IPS-NIHi11 (cell line): Measurements from ENCODE around the gene CALML3.

Experiments
- DNase-seq: peaks from one replicate; pipeline ENCODE4 v3.0.0; 2012; ENCODE audit warnings: mixed read lengths, low spot score

Gene CALML3

DNA sequence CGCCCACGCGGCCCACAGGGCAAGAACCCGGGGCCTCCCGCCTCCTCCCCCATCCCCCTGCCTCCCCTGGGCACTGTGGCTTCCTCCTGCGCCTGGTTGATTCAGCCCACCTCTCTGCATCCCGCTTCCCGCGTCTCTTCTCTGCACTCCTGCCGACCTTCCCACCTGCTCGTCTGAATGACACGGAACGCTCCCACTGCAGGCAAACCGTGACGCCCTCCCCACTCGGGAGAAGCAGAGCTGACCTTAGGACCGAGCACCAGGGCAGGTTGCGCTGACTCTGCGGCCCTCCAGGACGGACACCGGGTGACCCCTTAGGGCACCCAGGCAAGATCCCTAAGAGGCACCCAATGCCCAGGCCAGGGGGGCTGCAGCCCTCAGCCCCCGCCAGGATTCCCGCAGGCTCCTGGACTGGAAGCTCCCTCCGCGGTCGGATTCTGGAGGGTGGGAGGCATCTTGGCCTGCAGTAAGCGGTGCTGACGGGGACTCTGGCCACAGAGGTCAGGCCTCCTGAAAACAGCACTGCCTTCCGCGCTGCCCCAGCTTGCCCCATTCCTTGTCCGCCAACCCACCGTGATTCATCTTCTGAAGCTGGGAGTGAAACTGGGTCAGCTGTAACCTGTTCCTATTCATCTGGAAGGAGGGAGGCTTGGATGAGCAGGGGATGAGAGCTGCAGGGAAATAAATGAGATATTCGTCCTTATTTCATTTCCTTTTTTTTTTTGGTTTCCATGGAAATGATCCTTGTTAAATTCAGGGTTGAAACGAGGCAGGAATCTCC lies 990 bp downstream of the CALML3 start:
- no peak for DNase-seq

DNA sequence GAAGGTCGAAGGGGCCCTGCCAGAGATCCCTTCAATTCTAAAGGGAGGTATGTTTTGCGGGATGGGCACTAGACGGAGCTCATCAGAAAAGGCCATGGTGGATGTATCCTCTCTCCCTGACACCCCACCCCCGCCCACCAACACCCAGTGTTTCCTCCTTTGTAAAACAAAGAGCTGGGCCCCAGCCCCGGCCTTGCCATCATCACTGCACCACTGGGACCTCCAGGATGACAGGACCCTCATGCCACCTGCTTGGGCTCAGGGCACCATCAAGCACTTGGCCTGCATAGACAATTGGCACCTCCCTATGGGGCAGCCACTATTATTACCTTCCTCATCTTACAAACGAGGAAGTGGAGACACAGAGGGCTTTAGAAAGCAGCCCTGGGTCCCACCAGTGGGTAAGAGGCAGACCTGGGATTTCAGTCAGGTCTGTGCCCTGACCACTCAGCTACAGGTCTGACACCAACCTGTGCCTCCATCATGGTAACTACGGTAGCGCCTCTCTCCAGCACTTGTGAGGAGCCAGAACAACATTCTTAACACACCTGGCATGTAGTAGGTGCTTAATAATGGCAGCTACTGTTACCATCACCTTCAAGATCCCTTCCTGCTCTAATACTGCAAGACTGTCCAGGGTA lies 2.0 kb downstream of the CALML3 start:
- DNase-seq: no peak

DNA sequence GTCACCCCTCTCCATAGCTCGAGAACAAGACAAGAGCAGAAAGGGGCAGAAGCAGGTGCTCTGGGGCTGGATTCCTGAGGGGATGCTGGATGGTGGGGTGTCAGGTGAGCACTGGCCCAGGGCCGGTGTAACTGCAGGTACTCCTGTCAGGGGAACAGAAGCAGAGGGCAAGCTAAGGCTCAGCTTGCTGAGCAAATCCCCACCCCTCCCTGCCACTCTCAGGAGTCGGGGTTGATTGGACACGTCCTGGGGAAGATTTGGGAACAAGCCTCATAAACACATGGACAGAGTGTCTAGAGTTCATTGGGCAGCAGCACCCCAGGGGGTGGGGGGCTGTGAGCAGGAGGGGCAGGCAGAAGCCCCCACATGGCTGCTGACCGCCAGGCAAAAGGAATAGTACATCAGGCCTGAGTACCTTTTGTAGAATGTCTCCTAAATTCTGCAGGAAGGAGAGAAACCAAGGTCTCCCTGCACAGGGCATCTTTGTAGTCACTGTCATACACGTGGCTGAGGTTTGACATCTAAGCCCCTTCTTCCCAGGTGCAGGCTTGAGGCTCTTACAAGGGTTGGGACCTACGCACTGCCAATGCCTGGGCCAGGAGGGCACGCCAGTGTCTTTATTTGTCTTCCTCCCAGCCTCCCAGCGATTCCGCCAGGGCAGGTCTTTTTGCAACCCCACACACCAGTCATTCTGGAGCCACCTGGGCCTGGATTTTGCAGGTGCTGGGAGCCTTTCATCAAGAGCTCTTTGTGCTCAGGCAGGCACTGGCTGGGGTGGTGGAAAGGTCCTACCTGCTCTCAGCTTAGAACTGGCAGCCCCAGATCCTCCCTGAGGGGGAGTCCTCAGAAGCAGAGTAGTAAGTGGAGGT lies 2.8 kb downstream of the CALML3 start:
- DNase-seq: no peak

DNA sequence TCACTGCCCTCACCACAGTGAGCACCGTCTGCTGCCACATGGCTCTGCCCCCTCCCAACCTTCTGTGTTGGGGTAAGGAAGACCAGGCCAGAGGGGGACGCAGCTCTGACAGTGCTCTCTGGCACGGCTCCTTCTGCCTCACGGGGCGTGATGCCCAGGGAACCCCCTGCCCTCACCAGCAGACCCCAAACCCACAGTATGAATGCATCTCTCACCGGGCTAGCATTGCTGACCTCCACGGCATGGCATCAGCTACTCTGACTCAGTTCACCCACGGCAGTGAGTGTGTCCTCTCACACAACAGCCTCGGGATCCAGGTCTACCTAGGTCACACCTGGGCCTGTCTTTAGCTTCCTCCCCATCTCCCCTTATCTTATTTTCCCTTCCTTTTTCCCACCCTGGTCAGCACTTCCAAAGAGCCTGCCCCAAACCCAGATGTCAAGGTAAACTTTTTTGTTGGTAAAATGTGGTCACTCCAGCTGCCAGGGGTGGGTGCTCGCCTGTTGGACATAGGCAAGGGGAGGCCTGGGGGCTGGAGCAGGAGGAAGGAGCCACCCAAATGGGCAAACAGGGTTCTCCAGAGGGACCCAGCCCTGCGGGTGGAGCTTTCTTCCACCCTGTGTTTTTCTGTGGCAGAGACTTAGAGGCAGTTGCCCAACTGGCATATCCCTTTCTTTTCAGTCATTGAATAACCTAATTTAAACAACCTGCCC lies 4.4 kb downstream of the CALML3 start:
- no peak for DNase-seq

DNA sequence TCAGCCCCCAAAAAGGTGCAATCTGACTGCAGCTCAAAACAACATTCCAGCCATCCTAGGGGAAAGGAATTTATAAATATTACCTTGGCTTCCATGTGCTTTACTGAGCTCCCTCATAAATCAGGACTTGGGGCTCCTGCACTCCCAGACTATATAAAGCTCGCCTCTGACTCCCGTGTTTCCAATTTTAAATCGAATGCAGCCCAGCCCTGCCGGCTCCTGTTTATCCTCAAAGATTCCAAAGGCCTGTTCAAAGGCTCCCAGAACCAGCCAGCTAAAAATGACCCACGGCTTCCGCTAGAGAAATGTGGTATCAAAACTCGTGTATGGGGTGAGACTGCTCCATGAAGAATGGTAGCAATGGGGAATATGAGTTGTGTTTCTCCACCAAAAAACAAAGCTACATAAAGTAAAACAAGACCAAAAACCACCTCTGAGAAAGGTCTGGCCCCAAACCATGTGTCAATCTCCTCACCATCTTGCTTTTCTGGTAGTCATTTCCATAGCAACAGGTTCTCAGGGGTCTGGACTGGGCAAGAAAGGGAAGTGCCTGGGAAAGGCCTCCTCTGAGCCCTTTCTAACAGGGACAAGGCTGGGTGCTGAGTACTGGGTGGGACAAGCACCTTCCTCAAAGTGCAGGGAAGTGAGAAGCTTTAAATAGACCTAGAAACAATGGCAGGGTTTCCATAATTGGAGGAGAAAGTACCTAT lies 5.1 kb downstream of the CALML3 start:
- no peak for DNase-seq

DNA sequence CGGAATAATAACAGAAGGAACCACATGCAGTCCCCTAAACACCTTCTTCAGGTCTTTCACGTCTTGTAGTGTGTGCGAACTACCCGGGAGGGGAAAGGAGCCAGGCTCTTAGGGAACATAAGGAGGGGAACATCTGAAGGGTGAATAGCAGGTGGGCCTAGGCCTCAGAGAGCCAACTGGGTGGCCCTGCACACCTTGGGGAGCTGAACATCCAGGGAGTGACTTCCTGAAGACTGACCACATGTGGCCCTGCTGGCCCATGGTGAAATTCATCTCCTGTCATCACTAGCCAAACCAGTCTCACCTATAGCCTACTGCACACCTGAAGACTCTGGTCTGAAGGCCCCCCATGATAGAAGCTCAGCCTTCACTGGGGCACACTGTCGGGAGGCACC lies 5.6 kb downstream of the CALML3 start:
- no peak for DNase-seq

DNA sequence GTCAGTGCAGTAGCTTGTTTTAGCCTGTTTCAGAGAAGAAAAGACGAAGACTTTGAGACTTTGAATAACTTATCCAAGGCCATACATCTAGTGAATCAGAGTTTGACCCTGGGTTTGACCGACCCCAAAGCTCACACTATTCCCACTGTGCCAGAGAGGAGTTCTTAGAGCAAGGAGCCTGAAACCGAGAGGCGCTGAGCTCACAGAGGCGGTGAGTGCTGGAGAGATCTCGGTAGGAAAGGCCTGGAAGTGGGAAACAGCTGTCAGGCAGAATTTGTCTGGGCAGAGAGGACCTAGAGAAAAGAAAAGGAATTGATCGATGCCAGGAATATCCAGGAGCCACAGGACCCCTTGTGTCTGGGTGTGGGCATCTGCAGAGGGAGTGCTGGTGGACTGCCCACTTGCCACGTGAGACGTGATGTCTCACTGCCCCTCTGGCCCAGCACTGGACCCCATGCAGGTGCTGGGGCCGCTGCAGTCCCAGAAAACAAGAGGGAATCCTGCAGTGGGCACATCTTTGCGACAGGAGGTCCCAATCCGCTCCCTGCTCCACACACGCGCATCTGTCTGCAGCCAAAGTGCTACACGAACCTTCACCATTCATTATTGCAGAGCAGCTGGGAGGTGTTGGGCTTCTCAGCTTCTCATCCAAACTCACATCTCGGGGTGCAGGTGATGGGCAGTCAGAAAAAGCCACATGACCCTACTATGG lies 6.2 kb downstream of the CALML3 start:
- DNase-seq: no peak

DNA sequence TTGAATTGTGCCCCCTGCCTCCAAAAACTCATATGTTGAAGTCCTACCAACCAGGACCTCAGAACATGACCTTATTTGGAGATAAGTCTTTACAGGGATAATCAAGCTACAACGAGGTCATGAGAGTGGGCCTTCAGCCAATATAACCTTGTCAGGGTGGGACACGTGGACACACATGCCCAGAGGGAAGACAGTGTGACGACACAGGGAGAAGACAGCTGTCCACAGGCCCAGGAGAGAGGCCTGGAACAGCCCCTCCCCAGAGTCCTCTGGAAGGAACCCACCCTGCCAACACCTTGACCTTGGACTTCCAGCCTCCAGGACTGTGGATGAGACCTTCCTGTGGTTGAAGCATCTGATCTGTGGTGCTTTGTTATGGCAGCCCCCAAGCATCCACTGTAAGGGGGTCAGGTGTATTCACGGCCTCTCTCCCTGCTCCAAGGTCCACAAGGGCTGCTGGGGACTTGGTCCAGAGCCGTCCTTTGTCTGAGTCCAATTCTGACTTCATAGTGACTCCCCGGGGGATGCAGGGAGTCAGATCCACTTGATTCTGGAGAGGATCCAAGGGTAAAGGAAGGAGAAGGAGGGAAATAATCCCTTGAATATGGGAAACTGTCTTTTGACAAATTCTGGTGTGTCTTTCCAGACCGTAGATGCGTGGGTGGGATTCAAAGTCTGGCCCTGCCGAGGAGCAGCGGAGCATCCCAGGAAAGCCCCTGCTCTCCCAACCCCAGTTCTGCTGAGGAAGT lies 7.0 kb downstream of the CALML3 start:
- no peak for DNase-seq

DNA sequence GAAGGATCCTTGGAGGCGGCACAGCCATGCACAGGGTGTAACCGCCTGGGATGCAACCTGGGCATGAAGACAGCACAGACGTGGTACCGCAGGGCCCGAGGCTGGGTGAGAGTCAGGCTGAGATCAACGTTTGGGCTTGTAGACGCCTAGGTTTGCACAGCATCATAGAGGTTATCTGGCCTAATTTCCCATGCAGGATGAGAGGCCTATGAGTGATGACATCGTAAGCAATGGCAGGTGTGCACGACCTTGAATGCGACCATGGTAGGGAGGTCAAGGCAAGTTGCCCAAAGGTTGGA lies 7.5 kb downstream of the CALML3 start:
- DNase-seq: no peak

DNA sequence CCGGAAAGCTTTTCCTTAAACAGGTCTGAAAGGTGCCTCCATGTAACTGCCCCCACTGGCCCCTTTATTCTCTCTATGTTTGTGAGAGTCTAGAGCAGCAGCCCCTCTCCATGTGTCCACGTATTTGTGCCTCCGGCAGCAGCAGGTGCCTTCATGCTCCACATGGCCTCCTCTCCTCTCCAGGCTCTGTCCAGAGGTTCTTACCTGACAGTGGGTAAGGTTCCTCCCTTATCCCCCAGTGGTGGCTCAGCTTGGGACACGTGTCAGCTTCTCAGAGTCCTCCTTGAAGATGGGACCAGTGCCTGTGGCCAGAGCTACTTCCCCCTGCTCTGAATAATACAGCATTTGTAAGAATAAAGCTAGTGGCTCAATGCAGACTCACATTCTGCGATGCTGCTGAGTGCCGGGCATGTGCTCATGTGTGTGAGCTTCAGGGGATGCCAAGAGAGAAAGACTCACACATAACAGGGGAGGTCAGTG lies 7.9 kb downstream of the CALML3 start:
- no peak for DNase-seq

DNA sequence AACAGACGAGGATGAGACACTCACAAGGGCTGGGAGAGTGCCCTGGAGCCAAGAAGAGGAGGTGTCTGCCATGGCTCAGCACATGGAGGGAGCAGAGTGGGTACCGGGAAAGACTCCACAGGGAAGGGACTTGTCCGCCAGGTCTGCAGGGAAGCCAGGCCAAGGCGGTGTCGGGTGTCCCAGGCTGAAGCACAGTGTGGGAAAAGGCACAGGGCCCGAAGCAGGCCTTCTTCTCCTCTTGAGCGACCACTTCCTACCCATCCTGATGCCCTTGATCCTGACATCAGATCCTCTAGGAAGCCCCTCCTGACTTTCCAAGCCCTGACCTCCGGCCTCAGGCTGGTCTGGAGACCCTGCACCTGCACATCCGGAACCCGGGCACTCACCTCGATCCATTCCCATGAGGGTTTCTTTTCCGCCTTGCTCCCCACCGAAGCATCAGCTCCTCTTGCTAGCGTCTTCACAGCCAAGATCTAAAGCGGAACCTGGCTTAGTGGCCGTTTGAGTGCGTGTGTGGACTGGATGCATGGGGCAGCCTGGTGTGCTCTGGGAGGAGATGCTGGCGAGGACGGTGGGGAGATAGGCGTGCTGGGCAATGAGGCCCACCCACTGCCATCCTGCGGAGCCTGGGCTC lies 8.5 kb downstream of the CALML3 start:
- peak; percentile 54 for DNase-seq

DNA sequence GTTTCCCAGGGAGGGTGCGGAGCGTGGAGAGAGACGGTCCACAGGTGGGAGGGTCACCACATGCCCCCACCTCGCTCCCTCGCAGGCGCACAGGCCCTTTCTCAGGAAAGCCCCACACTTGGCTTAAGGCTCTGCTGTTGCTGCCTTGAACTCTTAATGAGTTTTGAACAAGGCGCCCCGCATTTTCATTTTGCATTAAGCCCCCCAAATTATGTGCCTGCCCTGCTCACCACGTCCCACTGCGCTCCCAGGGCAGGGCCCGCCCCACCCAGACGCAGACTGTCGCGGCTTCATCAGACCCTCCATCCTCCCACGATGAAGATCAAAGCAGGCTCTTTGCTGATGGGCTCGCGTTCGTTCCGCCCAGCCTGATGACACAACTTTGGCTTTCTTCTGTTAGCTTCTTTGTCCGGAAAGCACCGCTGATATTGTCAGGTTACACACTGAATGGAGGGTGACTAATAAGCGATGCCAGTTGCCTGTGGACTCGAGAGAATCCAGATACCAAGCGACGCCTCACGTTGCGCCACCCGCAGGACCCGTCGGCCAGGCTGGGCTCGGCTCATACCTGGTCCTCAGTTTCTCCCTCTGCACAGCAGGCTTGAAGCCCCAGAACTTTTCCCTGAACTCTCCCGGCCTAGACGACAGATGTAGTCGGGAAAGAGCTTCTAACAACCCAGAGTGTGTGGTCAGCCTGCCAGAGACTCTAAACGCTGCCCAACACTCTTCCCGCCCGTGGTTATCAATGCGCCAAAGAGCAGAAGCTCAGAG lies 9.5 kb downstream of the CALML3 start:
- no peak for DNase-seq

DNA sequence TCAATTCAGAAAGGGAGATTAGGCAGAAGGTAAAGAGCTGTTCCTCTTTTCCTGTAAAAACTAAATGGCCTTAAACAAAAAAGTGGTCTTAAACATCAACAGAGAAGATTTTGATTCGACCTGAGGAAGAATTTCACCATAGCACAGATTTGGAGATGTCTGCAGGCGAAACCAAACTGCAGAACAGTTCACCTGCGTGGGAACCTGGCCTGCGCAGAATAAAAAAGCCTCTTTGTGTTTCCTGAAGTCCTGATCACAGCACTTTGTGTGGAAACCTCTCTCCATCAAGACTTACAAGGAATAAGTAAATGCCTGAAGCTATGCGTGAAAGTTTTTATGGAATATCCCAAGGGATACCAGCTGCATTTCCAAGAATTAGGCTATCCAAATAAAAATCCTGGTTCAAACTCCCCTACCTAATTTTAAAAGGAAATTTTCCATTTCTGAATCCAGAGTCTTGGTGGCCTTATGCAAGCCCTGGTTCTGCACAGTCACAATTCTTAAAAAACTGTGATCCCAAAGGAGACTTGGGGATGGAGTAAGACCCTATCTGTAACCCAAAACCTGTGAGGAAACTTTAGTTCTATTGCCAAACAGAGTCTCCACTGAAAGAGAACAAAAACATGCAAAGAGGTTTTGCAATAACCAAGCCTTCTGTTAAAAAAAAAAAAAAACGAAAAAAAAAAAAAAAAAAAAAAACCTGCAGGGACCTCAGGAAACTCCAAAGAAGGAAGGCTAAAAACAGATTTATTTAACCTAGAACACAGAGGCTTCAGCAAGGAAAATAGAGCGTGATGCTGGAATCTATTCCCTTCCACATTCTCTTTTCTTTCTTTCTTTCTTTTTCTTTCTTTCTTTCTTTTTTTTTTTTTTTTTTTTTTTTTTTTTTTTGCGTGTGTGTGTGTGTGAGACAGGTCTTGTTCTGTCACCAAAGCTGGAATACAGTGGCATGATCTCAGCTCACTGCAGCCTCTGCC lies 10.4 kb downstream of the CALML3 start:
- DNase-seq: no peak

DNA sequence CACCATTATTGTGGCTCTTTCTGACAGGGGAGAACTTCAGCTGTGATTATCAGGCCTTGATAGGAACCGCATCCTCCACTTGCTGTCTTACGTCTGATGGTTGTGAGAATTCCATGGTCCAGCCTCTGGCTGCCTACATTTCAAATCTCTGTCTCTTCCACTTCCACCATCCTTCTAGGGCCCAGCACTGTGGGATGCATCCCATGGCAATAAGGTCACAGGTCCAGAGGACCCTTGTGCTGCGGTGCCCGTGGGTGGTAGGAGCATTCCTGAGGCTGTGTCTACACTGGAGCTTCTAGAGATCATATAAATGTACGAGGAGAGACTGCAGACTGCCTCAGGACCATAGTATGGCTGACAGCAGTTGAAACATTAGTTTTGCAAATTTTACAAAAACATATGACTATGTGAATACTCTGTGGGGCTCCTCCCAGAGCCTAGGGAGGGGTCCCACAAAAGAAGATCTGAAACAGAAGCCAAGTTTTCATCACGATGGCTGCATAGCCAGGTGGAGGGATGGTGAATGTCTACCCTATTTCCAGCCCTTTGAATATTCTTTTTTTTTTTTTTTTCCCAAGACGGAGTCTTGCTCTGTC lies 11.8 kb downstream of the CALML3 start:
- no peak for DNase-seq

DNA sequence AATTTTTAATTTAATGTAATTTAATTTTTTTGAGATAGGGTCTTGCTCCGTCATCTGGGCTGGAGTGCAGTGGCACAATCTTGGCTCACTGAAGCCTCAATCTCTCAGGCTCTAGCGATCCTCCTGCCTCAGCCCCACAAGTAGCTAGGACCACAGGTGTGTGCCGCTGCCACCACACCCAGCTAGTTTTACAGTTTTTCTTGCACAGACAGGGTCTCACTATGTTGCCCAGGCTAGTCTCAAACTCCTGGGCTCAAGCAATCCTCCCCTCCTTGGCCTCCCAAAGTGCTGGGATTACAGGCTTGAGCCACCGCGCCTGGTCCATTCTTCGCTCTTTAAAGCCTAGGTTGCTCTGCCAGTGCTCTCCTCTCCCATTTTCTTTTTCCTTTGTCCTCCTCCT lies 12.9 kb downstream of the CALML3 start:
- no peak for DNase-seq

DNA sequence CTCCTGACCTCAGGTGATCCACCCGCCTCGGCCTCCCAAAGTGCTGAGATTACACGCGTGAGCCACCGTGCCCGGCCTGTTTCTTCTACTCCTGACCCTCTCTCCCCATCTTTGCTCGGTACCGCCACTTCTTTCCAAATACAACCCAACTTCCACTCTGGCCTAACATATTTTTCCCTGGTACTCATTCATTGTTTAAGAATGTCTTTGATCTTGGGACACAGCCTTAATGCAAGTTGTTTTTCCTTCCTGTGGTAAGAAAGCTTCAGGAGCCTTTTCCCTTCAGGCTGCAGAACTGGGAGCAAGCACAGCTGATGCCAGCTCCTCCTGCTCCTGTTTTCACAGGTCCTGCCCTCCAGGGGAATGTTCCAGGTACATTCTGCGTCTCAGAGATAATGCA lies 13.7 kb downstream of the CALML3 start:
- no peak for DNase-seq

DNA sequence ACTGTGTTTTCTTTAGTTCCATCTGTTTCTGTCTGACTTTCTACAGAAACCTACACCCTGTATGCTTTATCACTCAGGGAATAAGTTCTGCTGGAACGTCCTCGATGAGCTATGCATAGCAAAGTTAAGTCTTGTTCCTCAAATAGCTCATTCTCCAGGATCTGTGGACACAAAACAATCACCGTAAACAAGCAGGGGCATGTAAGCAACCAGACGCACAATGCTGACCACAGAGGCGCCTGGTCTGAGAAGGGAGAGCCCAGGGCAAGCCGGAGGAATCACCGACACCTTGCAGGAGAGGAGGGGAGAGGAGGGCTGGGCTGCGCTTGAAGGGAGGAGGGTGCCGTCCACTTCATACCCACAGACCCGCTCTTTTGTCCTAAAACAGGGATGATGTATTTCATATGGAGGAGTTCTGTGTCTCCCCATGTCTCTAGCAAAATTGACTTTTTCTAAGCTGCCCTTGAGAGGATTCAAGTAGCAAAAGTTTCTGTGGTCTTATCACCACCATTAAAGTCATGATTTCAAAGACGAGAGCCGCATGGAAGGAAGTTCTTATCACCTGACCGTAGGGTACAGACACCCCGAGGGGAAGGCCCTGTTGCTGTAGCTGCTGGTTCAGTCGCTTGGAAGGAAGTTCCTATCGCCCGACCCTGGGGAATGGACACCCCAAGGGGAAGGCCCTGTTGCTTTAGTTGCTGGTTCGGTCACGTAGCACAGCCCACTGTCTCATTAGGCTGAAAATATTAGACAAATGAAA lies 14.3 kb downstream of the CALML3 start:
- DNase-seq: no peak
